ENCODE measurements around the gene PRKAR1B. TPM values are rescaled to one million over a fixed set of nuclear protein-coding genes. Genes with fewer than 3 reads are reported as not detected.
"Not testable (repeated sequence)": the region's sequence is repeated elsewhere in the genome, so short reads cannot be mapped to it uniquely, and the experiment has no call there.

Gene PRKAR1B
- total RNA-seq, 1 donor from 2014 or later = 80.7 TPM

DNA sequence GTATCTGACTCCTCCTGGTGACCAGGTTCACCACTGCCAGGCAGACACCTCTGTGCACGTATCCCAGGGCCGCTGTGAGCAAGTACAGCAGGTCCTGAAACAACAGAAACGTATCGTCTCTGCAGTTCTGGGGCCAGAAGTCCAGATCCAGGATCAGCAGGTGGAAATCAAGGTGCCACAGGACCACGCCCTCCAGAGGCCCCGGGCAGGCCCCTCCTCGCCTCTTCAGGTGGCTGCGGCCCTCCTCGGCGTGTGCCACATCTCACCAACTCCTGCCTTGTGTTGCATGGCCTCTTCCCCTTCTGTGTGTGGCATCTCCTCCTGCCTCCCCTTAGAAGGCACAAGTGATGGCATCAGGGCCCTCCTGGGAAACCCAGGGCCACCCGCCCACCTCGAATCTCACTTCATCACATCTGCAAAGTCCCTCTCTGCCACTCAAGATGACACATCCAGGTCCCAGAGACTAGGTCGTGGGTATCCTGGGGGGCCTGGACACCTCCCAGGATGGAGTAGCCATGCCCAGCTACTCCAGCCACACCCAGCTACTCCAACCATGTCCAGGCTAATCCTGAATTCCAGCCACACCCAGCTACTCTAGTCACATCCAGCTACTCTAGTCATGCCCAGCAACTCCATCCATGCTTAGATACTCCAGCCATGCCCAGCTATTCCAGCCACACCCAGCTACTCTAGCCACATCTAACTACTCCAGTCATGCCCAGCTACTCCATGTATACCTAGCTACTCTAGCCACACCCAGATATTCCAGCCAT, 53.2 kb downstream of the PRKAR1B start:
- no peak for DNase-seq (ENCODE audit: low spot score in 2 of 2)

DNA sequence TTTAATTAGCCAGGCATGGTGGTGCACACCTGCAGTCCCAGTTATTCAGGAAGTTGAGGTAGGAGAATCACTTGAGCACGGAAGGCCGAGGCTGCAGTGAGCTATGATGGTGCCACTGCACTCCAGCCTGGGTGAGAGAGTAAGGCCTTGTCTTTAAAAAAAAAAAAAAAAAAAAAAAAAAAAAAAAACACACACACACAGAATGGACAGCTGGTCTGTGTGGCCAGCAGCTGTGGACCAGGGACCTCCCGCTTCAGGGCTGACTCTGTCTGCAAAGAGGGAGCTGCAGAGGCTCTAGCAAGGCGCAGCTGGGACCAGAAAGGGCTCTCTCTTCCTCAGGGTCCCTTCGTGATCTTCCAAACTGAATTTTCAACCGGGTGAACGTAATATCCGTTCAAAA, 54.2 kb downstream of the PRKAR1B start:
- DNase-seq (ENCODE audit: low spot score in 2 of 2) = no peak

More for the DNA sequence above, 53.2 kb downstream of the PRKAR1B start:
- FAIRE-seq = no peak

DNA sequence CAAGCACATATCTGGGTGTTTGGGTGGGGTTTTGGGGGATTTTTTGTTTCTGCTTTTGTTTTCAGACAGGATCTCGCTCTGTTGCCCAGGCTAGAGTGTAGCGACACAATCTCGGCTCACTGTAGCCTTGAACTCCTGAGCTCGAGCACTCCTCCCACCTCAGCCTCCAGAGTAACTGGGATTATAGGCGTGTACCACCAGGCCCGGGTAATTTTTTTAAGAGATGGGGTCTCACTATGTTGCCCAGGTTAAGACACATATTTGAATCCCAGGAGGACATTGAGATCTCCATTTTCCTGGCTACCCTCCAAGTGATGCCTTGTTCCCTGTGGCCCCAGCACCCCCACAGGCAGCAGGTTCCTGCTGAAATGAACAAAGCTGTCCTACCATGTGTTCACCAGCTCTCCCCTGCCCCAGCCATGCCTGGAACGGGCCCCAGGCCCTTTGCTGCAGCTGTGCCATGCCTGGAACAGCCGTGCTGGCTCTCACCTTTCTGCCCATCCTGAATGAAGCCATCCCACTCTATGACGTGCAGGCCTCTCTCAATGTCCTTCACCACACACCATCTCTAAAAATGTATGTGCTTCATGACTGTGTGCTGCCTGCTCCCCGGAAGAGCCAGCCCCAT, 55.6 kb downstream of the PRKAR1B start:
- DNase-seq (ENCODE audit: low spot score in 2 of 2) = no peak
- no peak for FAIRE-seq

More for the DNA sequence above, 54.2 kb downstream of the PRKAR1B start:
- no peak for FAIRE-seq

DNA sequence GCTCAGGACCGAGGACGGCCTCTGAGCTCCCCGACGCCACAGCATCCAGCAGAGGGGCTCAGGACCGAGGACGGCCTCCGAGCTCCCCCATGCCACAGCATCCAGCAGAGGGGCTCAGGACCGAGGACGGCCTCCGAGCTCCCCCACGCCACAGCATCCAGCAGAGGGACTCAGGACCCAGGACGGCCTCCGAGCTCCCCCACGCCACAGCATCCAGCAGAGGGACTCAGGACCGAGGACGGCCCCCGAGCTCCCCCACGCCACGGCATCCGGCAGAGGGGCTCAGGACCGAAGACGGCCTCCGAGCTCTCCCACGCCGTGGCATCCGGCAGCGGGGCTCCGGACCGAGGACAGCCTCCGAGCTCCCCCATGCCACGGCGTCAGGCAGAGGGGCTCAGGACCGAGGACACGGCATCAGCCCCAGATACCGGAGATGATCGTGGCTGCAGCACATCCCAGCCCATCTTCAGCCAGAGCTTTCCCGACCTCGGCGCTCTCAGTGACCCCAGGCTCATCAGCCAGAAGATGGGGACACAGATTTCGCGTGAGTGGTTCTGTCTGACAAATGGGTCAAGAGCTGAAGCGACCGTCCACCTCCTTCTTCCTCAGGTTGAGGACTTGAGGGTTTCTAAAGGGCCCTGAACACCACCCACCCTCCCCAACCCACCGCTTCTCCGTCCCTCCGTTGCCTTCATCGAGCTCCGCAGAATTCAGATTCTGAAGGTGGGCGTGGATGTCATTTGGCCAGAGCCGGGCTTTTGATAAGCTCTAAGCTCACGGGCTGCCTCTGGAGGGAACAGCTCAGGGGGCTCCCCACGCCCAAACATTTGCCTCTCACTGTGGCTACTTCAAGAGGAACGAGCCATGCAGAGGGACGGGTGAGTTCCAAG, 56.3 kb downstream of the PRKAR1B start:
- DNase-seq (ENCODE audit: low spot score in 2 of 2) (no peak), FAIRE-seq (no peak)

DNA sequence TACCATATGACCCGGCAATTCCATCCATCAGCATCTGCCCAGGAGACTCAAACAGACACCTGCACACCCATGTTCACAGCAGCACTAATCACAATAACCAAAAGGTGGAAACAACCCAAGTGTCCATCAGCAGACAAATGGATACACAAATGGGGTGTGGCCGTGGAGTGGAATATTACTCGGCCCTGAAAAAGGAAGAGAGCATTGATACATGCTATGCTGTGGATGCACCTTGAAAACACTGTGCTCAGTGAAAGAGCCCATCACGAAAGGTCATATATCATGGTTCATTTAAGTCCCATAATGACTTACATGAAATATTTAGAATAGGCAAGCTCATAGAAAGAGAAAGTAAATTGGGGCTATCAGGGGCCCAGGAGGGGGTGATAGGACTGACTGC, 58.1 kb downstream of the PRKAR1B start:
- FAIRE-seq (no peak), DNase-seq (ENCODE audit: low spot score in 2 of 2) (no peak)

DNA sequence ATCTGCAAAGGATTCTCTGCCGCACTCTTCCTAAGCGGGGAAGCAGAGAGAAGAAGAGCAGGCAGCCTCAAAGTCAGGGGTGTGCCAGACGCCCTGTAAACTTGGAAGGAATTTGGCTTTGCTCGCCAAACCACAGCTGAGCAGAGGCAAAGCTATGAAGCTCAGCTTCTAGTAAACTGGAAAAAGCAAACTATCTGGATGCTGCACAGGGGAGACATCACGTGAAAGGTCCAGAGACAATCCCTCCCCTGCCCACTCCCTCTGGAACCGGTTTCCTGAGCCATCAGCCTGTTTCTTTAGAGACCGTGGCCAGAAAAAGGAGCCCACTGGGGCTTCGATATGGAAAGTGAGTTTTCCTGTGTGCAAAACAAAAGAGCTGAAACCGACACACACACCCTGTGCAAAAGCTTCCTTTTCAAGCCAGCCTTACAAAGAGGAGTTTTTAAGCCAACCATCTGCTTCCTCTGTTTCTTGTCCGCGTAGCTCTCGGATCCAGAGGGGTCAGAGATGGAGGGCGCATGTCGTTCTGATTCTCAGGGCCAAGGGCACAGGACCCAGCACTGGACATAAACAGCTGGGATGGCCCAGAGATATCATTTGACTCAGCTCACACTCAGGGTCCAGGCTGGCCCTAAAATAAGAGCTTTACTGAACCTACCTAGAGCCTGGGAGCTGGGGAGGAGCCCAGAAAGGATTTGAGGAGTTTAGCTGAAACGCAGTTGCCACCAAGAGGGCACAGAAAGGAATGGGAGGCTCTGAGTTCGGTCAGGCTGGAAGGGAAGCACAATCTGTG, 58.7 kb downstream of the PRKAR1B start:
- DNase-seq (ENCODE audit: low spot score in 2 of 2) (no peak), FAIRE-seq (no peak)

DNA sequence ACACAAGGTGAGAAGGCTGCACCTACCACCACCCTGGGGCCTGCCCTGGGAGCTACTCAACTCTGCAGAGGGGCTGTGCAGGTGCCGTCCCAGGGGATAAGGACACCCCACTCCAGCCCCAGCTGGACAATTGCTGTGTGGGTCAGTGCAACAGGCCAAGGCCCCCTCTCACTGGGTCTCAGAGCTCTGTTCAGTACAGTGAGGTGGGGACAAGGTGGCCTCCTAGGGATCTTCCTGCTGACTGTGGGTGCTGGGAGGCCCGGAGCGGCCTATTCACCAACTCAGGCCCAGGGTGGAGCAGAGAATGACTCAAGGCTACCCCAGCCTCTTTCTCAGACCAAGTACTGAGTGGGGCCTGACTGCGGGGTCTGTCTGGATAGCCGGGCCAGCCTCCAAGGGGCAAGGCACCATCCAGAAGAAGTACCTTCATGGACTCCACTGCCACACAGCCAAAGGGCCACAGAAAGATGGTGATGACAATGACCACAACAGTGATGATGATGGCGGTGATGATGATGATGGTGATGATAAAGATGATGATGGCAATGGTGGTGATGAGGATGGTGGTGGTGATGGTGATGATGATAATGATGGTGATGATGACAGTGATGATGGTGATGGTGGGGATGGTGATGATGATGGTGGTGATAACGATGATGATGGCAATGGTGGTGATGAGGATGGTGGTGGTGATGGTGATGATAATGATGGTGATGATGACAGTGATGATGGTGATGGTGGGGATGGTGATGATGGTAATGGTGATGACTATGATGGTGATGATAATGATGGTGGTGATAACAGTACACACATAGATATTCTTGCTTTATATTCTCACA, 60.4 kb downstream of the PRKAR1B start:
- FAIRE-seq = no peak
- no peak for DNase-seq (ENCODE audit: low spot score in 2 of 2)

DNA sequence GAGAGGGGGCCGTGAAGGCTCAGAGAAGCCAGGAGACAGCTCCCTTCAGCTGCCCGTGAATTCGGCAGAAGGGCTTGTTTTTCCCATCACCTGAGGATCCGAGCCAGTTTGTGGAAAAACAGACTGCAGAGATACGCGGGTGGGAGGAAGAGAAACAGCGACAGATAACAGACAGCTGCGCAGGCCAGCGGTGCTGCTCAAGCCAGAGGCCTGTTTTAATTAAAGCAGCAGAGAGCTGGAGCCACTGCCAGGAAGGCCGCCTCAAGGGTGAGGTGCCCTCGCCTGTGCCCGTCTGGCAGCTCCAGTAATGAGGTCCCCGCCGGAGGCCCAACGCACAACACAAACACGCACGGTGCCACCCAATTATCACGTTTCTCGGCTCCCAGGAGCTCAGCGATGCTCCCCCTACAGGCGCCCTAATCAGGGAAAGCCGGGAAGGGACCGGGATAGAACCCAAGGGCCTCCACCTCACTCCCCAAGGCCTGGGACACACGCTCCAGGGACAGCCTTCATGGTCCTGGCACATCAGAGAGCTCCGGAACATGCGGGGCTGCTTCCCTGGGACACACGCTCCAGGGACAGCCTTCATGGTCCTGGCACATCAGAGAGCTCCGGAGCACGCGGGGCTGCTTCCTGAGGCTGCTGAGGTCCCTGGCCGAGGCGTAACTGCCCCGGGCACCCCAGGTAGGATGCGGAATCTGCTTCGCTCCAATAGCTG, 61.2 kb downstream of the PRKAR1B start:
- no peak for FAIRE-seq
- no peak for DNase-seq (ENCODE audit: low spot score in 2 of 2)

DNA sequence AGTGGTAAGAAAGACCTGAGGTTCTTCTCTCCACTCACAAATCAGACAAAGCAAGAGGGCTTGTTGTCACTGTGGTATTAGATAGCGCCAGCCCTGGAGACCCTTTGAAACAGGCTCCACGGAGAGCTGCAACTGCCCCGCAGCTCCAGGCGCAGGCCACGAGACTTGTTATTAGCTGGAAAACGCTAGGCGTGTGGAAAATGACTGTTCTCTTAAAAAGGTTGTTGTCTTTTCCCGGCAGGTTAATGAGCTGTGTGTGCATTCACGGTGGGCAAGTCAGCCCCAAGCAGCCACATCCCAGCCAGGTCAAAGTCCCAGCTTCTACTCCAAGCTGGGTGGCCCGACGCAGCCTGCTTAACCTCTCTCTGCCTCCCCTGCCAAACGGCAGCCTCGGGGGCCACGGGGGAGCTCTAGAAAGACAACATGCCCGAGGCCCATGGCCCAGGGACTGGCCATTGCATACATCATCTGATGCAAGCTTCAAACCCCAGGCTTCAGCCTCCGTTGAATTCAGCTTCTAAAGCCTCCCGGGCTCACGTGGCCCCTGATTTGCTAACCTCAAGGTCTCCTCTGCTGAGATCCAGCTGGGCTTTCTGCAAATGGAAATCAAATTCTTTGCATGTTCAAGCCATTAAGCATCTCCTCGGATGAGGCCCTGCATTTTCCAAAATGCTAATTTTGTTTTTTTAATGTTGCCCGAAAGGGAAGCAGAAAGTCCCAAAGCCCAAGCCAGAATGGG, 61.9 kb downstream of the PRKAR1B start:
- FAIRE-seq (no peak), DNase-seq (ENCODE audit: low spot score in 2 of 2) (no peak)

DNA sequence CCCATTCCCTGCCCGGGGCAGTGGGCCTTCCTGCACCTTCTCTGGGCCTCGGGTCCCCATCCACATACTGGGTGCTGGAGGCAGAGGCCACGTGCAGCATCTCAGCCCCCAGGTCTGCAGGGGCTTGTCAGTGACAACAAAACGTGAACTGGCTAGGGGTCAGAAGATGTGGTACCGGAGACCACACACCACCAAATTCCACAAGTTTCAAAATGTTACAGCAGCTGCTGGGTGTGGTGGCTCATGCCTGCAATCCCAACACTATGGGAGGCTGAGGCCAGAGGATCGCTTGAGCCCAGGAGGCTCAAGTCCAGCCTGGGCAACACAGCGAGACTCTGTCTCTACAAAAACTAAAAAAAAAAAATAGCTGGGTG, 62.7 kb downstream of the PRKAR1B start:
- no peak for FAIRE-seq
- no peak for DNase-seq (ENCODE audit: low spot score in 2 of 2)

DNA sequence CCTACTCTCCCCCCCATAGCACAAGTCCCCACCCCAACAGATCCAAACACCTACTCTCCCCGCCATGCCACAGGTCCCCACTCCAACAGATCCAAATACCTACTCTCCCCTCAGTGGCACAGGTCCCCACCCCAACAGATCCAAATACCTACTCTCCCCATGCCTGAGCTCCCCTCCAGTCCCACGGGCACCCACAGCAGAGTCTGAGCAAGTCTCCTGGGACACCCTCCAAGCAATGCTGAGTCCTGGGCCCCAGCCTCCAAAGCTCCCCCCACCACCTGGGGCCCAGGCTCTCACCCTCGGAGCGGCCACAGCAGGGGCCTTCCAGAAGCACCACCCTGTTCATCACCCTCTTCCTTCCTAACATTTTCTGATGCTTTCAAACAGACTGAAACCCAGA, 64.5 kb downstream of the PRKAR1B start:
- DNase-seq (ENCODE audit: low spot score in 2 of 2) (no peak), FAIRE-seq (no peak)

DNA sequence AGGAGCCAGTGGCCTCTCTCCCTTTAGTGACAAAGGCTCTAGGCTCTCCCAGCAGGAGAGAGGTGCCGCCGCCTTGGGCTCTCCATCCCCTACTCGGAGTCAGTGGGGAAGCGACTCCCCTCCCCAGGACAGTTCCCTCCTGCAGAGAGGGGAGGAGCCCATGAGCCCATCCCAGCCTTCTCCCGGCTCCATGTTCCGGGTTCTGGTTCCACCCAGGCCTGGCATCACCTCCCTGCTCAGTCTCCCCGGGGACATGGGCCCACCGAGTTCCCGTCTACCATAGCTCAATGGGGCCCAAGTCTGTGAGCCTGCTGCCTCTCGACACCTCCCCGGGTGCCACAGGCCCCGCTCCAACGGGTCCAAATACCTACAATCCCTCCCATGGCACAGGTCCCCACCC, 67.1 kb downstream of the PRKAR1B start:
- FAIRE-seq (no peak), DNase-seq (ENCODE audit: low spot score in 2 of 2) (no peak)

DNA sequence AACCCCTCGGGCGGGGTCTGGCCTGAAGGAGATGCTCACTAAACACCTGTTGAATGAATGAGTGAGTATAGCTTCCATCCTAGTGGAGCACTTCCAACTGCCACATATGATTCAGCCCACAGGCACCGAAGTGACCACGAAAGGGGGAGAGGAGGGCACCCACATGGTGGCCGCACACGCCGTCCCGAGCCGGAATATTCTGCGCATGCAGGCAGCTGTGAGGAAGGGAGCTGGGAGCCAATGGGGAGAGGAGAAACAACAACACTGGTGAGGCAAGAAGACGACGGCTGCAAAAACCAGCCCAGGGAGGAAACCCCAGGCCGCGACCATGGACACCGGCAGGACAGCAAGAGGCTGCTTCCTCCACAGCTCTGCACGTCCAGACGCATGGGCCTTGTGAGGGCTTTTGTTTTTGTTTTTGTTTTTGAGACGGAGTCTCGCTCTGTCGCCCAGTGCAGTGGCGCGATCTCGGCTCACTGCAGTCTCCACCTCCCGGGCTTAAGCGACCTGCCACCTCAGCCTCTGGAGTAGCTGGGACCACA, 67.7 kb downstream of the PRKAR1B start:
- FAIRE-seq = no peak
- DNase-seq (ENCODE audit: low spot score in 2 of 2) = no peak

DNA sequence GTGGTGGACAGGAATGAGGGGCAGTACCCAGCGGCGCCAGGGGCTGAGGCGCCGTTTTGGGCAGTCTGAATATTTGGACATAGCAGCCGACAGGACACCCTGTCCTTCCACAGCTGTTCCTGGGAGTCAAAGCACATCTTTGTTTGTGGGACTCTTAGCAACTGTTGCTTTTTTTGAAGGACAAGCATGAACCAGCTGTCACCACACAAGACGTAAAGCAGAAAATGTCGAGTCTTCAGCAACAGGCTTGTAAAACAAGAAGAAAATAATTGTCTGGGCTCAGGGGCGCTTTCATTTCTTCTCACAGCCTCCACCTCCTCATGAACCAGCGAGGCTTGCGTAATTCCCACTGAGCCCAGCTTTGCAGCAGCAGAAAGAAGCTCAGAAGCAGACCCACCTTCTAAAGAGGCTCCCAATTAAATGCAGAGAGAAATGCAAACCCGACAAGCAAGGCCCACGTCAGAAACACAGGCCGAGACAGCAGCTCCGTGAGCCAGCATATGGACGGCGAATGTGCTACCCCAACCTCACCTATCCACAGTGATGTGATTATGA, 69.4 kb downstream of the PRKAR1B start:
- FAIRE-seq (no peak), DNase-seq (ENCODE audit: low spot score in 2 of 2) (no peak)

DNA sequence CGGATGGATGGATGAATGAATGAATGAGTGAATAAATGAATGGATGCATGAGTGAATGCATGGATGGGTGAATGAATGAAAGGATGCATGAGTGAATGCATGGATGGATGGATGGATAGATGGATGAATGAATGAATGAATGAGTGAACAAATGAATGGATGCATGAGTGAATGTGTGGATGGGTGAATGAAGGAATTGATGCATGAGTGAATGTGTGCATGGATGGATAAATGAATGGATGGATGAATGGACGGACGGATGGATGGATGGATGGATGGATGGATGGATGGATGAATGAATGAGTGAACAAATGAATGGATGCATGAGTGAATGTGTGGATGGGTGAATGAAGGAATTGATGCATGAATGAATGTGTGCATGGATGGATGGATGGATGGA, 70.1 kb downstream of the PRKAR1B start:
- not testable (repeated sequence) for FAIRE-seq; DNase-seq (ENCODE audit: low spot score in 2 of 2)

DNA sequence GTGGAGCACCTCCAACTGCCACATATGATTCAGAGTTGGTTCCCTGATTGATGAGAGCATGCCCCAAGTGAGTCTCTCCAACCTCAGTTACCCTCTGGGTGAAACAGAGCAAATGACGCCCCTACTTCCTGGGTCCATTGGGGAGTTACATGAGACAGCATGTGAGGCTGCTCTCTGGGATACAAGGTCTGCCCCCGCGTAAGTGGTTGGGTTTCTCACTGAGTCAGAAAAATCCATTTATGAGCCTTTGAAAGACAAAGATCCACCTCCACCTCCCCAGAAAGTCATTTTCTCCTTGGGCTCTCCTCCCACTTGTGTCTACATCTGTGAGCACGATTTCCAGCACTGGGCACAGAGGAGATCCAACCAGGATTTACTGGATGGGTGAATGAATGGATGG, 71.3 kb downstream of the PRKAR1B start:
- FAIRE-seq = no peak
- DNase-seq (ENCODE audit: low spot score in 2 of 2) = no peak
